ENCODE results near the gene MYORG.
A peak's percentile ranks its signal among the peaks of the same experiment; 100 is the strongest.

The MYORG gene

GRCh38 chr9:34384368-34385165 is 7.9 kb upstream of the MYORG start:
- no peak for DNase-seq

GRCh38 chr9:34383904-34384303 is 7.2 kb upstream of the MYORG start:
- no peak for DNase-seq

GRCh38 chr9:34382879-34383278 is 6.2 kb upstream of the MYORG start:
- no peak for DNase-seq

GRCh38 chr9:34382054-34382453 is 5.4 kb upstream of the MYORG start:
- no peak for DNase-seq

- no peak for DNase-seq
These were observed 4.6 kb upstream of the MYORG start for GRCh38 chr9:34381323-34381722.

- peak; percentile 82 for DNase-seq
These were observed 4.0 kb upstream of the MYORG start for GRCh38 chr9:34380511-34381315.

GRCh38 chr9:34380034-34380510 is 3.4 kb upstream of the MYORG start:
- no peak for DNase-seq

- peak; percentile 93 for DNase-seq
These were observed 2.8 kb upstream of the MYORG start for GRCh38 chr9:34379334-34380033.

GRCh38 chr9:34378376-34379060 is 1.8 kb upstream of the MYORG start:
- no peak for DNase-seq

GRCh38 chr9:34377404-34377746 is 677 bp upstream of the MYORG start:
- DNase-seq = no peak

GRCh38 chr9:34375901-34376595 is 650 bp downstream of the MYORG start:
- DNase-seq = peak; percentile 70

- DNase-seq = no peak
These were observed 1.7 kb downstream of the MYORG start for GRCh38 chr9:34374905-34375552.

GRCh38 chr9:34374339-34374738 is 2.4 kb downstream of the MYORG start:
- no peak for DNase-seq

- DNase-seq = no peak
These were observed 2.9 kb downstream of the MYORG start for GRCh38 chr9:34373749-34374148.

GRCh38 chr9:34372467-34373011 is 4.2 kb downstream of the MYORG start:
- no peak for DNase-seq

- no peak for DNase-seq
These were observed 4.7 kb downstream of the MYORG start for GRCh38 chr9:34371886-34372466.

- DNase-seq = peak; percentile 38
These were observed 5.5 kb downstream of the MYORG start for GRCh38 chr9:34370970-34371880.

- no peak for DNase-seq
These were observed 6.2 kb downstream of the MYORG start for GRCh38 chr9:34370335-34370969.

- DNase-seq = no peak
These were observed 7.1 kb downstream of the MYORG start for GRCh38 chr9:34369636-34370035.
